NAMALWA (cell line): ENCODE data around the gene IQGAP1.

Experiments
- DNase-seq: peaks from one replicate; pipeline ENCODE4 v3.0.0-alpha.2; 2015; ENCODE audit warnings: low spot score

Gene IQGAP1

DNA sequence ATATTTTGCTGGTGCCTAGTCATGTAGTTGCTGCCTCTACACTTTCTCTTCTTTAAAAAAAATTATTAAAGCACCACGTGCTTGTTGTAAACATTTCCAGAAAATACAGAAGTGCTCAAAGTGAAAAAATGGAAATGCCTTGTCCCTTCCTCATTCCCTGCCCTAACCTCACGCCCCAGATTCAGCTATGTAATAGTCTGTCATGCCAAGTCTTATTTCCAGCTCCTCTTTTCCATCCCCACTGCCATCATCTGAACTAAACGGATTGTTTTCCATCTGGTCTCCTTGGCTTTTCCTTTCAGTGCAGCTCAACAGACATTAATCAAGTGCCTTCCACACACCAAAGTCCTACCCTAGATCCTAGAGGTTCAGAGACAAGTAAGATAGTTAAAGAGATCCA, 20.5 kb upstream of the IQGAP1 start:
- DNase-seq = no peak

DNA sequence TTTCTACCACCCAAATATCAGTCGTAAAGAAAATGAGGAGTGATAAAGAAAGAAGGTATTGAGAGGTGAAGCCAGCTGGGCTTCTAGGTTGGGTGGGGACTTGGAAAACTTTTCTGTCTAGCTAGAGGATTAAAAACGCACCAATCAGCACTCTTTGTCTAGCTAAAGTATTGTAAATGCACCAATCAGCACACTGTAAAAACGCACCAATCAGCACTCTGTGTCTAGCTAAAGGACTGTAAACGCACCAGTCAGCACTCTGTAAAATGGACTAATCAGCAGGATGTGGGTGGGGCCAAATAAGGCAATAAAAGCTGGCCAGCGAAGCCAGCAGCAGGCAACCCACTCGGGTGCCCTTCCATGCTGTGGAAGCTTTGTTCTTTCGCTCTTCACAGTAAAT, 13.0 kb upstream of the IQGAP1 start:
- no peak for DNase-seq

DNA sequence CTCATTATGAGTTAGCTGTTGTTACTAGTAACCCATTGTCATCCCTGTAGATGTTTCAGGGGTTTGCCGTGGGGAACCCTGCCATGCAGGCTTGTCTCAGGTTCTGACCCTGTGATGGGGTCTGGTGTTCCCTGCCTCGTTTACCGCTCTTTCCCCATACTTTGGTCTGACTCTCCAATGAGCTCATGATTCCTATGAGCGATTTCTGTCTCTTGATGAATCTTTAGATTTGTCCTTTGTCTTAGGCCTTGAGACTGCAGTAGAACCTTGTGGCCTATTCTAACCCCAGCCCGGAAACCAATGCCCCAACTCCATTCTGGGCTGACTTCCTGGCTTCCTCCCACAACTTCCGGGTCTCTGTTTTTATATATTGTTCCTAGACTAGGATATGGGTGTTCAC, 11.3 kb upstream of the IQGAP1 start:
- DNase-seq = no peak

DNA sequence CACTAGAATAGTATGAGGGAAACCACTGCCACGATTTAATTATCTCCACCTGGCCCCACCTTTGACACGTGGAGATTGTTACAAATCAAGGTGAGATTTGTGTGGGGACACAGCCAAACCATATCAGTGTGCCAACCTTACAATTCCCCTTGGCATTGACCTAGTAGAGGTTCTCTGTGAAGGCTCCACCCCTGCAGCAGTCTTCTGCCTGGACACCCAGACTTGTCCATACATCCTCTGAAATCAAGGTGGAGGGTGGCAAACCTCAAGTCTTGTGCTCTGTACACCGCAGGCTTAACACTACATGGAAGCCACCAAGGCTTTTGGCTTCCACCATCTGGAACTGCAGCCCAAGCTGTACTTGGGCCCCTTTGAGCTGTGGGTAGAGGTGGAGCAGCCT, 8.8 kb upstream of the IQGAP1 start:
- DNase-seq = no peak

DNA sequence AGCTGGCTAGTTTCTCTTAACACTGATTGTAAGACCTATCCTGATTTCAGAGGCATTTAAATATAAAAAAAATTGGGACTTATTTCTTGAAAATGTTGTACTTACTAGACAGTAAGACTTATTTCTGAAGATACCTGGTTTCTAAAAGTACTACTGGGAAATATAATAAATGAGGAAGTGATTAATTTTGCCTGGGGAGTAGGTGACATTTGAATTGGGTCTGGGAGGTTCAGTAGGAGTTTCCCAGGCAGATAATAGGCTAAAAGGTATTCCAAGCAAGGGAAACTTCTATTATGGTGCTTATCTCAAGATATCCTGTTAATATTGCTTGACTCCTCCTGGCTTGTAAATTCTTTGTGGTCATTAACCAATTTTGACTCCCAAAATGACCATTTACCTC, 6.5 kb upstream of the IQGAP1 start:
- no peak for DNase-seq

DNA sequence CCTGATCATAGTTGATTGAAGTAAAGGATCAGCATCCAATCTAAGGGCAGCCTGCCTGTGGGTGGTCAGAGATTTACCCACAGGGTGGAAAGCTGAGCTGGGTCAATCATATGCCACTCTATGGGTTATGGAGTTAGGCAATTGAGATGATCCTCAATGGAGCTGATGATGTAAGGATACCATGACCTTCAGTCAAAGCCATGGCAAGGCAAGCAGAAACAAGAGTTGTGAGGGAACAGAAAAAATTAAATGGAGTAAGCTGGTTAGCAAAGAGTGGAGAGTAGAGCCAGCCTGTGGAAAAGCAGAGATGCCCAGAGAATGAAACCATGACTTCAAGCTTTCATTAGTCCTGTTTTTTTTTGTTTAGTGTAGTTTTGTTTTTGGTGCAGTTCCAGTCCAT, 5.7 kb upstream of the IQGAP1 start:
- DNase-seq = no peak

DNA sequence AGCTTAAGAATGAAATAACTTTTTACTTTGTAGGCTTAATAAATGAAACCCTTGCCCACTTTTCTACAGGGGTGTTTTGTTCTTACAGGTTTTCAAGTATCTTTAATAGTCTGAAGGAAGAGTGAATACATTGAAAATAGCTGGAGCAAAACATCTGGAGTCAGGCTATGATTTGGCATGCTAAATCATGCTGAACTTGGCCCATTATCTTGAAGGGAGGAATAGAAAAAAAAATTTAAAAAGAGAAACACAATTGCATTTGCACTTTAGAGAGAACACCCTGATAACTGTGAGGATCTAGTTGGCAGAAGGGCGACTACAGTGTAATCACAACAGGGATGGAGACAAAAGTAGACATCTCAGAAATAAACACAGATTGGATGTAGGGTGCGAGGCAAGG, 1.8 kb upstream of the IQGAP1 start:
- DNase-seq = no peak

DNA sequence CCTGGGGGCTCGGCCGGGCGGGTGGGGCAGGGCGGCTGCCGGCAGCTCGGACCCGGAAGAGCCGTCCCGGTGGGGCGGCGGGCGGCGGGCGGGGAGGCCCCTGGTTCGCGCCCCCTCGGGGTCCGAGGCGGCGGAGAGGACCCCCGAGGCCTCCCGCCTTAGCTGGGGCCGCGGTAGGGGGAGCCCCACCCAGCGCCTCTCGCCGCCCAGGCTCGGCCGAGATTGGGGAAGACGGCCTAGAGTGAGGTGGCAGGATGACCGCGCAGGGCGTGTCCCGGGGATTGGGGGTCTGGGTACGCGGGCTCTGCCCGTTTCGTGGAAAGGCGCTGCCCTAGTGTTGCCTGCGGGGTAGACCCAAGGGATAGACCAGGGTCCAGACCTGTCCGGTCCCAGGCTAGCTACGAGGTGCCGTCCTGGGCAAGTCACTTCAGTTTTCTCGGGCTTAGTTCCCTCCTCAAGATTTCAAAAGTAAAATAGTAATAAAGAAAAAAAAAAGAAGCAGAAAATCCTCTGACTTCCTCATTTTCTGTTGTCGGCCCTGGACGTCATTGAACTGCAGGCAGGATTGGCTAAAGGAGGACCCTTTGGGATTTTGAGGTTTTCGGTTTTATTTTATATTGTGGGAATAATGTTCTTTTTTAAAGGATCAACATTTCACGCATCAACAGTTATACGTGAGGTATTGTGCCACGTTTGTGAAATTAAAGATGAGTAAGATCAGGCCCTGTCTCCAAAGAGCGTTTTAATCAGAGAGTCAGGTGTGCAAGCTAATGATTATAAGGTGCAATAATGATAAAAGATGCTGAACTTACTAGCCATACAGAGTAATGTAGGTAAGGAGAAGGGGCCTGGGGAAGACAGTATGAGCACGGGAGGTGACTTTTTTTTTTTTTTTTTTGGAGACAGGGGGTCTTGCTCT, 679 bp downstream of the IQGAP1 start:
- peak; percentile 84 for DNase-seq

DNA sequence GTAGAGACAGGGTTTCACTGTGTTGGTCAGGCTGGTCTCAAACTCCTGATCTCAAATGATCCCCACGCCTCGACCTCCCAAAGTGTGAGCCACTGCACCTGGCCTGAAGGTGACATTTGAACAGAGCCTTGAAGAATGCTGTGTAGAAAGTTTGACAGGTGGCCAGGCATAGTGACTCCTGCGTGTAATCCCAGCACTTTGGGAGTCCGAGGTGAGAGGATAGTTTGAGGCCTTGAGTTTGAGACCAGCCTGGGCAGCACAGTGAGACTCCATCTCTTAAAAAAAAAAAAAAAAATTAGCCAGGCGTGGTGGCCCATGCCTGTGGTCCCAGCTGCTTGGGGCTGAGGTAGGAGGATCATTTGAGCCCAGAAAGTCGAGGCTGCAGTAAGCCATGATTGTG, 1.5 kb downstream of the IQGAP1 start:
- no peak for DNase-seq

DNA sequence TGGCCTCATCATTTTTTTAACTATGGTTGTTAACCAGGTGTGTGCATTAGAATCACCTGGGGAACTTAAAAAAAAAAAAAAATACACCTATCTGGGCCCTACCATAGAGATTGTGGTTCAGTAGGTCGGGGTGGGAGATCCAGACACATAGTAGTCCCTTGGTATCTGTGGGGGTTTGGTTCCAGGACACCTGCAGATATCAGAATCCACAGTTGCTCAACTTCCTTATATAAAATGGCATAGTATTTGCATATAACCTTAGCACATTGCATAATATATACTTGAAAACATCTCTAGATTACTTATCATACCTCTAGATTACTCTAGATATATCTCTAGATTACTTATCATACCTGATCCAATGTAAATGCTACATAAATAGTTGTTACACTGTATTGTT, 5.0 kb downstream of the IQGAP1 start:
- peak; percentile 55 for DNase-seq

DNA sequence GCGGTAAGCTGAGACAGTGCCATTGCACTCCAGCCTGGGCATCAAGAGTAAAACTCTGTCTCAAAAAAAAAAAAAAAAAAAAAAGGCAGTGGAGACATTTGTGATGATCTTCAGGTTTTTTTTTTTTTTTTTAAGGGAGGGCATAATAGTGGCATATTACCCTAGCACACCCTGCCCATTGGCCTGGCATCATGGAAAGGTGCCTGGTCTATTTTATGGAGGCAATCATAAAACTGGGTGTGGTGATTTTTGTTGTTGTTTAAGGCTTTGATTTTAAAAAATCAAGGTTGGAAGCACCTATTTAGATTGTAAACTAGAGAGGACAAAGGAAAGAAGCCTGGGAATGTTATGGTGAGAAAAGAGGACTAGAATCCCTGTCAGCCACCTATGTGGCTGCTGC, 6.0 kb downstream of the IQGAP1 start:
- no peak for DNase-seq

DNA sequence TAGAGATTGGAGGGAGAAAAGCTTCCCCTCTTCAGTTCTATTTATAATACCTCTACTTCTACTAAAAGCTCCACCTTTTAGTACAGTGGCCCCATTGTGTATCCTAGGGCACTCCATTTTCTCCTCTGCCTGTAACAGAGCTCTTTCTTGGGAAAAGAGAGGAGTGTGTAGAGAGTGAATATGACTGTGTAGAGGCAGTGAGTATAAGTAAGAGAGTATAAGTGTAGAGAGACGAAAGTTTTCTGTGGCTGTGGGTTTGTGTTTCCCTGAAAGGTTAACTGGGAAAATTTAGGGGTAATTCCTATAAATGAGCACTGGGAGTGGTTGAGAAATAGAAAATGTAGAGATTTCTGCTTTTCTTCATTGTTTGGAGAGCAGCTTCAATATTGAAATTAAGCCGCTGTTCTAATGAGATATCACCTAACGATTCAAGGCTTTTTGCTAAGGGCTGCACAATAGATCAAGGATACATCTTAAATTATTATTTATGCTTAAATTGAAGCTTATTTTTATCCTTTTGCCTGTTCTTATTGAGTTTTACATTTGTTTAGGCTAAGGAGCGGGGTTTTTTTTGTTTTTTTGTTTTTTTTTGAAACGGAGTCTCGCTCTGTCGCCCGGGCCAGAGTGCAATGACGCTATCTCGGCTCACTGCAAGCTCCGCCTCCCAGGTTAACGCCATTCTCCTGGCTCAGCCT, 6.9 kb downstream of the IQGAP1 start:
- no peak for DNase-seq

DNA sequence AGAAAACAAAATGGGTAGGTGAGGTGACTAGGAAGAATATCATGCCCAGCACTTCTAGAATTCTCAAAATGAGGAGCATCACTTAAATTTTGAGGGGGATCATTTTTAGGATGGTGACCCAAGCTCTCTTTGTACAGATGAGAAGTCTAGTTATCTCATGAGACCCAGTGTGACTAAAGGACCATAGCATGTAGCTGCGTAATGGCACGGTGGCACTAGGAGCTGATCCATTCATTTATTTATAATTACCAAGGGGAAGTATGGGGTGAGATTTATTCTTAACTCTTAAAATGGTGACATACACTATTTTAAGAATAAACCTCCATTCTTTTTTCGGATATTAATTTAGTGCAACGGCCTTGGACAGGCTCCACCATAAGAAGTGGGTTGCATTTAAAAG, 8.3 kb downstream of the IQGAP1 start:
- DNase-seq = no peak

DNA sequence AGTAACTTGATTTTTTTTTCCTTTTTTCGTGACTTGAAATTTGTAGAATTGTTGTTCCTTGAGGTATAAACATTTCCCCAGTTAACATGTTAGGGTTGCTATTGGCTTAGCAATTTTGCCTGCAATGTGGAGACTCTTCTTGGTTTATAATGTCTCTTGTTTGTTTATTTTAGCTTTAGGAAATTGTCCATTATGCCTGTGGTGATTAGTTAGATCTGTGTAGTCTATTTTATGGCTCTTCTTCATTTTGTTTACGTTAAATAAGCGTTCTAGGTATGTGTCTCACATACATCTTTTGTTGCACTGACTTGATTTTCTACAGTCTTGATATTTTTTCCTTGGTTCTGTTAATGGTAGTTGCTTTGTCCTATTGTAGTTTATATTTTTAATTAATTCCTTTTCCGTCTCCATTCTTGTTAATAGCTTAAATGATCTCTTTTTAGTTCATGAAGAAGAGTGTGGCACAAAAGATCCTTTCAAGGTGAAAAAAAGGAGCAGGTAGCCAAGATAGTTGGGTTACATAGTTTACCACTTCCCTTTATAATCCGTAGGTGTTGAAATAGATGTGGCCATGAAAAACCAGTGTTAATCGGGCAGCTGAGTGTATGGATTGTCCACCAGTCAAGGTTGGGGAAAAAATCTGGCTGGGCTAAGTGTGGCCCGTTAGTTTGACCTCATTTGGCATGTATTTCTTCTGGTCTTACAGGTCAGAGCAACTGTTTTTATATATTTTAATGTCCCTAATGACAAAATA, 12.1 kb downstream of the IQGAP1 start:
- DNase-seq = no peak

DNA sequence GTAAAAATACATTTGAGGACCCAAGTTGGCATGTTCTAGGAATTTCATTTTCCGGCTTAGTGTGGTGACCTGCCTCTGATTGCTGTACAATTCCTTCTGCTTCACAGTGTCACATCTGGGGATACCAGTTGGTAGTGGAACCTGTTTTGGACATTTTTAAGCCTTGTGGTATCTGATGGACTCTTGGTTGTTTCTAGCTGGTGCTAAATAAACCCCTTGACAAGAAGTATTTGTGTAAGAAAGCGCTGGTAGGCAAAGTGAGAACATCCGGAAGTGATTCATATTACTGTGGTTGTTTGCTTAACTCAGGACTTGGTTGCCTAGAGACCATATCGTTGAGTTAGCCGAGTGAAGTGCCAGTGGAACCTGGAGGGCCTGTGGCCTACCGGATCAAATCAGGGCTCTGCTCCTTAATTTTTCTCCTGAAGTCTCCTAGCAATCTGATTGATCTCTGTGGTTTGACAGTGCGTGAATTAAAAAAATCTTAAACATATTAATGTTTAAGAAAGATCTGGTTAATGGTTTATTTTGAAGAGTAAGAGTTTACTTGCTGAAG, 12.8 kb downstream of the IQGAP1 start:
- DNase-seq = peak; percentile 94

DNA sequence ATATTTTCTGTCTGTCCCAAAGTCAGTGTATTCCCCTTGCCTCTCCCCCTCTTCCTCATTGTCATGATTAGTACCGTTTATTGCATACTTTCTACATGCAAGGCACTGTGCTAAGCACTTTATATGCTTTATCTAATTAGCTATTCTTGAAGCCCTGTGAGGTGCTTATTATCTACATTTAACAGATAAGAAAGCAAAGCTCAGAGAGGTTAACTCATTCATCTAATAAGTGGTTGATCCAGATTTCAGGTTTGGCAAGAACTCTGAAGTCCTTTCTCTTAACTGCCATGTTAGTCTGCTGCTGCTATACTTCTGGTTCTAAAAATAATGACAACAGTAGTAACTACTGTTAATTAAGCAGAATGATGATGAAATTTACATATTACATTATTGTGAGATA, 13.5 kb downstream of the IQGAP1 start:
- peak; percentile 19 for DNase-seq

DNA sequence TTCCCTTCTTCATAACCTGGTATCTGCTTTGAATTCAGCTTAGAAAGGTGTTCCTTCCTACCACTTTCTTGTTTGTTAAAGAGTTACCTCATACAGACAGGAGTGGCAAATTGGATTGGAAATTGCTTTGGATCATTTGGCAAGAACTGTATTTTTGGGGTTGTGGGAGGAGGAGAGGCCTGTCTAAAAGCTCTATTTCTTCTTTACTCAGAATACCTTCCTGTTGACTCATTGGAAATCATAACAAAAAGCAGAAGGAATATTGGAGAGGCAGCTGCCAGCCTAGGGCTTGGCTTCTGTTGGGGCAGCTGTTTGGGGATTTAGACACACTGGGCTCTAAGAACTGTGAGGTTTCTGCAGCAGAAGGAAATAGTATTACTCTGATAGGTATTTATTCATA, 14.2 kb downstream of the IQGAP1 start:
- DNase-seq = no peak

DNA sequence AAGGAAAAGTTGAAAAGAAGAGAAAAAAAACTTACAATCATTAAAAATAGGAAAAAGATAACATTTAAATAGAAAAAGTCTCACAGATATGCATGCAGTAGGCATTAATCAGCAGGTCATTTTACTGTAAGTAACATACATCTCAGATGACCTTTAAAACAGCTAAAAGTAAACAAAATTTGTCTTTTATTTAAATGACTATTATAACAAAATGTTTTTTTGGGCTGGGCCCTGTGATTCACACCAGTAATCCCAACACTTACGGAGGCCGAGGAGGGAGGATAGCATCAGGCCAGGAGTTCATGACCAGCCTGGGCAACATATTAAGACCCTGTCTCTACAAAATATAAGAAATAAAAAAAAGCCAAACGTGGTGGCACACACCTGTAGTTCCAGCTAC, 14.7 kb downstream of the IQGAP1 start:
- no peak for DNase-seq

DNA sequence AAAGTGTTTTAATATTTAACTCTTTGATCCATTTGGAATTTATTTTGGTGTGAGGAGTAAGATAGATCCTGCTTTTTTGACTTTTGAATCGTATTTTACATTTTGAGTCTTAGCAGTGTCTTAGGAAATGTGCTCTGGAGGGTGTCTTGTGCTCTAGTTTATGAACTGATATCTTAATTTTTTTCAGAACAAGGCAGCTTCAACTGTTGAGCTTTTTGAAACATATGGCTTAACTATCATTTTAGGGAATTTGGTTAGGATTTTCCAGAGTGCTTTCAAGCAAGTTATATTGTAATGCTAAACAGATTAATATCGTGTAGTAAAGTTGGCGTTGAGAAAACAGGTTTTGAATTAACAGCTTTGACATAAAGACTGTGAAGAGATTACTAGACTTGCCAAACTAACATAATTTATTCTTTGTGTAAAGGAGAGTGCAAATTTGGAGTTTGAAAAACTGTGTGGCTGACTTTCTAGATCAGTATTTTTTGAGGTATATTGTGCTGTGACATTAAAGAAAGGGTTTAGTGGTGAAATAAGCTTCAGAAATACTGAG, 17.1 kb downstream of the IQGAP1 start:
- DNase-seq = no peak

DNA sequence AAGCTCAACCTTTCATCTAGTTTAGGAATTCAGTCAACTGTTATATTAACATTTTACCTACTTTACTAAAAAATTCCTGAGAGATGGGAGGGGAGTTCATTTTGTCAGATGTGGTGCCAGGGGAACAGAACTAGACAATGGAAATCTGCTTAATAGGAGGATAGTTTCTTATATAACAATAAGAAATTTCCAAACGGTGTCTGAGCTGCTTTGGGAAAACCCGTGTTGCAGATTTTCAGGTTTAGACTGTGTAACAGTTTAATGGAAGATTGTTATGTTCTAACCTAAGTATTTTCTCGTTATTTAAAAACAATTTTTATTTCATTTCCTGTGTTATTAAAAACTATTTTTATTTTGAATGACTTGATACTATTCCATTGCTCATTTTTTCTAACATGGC, 19.3 kb downstream of the IQGAP1 start:
- no peak for DNase-seq

DNA sequence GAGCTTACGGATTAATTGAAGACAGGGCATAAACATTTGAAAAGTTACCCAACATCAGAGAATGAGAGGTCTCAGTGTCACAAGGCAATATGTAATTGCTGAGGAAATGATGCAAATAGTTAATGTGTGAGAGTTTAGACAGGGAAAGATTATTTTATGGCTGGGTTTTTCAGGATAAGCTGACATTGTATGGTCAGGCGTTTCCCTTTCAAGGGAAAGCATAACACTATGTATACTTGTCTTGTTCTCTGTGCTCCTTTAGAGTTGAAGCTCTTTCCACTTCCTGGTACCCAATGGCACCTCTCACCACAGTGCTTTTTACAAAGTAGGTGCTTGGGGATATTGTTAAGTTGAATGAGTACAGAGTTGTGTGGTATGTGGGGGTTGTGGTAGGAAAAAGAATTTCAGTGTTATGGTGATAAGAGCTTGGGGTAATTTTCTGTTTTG, 19.9 kb downstream of the IQGAP1 start:
- DNase-seq = no peak

DNA sequence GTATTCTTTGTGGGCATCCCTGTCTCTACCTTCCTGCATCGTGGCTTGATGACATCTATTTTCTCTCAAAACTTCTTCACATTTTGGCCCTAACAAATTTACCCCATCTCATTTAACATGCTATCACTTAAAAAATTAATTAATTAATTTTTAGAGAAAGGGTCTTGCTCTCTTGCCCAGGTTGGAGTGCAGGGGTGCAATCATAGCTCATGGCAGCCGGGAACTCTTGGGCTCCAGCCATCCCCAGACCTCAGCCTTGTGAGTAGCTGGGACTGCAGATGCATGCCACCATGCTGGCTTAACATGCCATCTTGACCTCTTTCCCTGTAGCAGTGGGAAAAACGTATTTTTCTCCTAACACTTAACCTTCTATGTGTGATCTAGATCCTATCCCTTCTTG, 20.6 kb downstream of the IQGAP1 start:
- no peak for DNase-seq
